ENCODE measurements around the gene DTX3L.

The DTX3L gene

DNA sequence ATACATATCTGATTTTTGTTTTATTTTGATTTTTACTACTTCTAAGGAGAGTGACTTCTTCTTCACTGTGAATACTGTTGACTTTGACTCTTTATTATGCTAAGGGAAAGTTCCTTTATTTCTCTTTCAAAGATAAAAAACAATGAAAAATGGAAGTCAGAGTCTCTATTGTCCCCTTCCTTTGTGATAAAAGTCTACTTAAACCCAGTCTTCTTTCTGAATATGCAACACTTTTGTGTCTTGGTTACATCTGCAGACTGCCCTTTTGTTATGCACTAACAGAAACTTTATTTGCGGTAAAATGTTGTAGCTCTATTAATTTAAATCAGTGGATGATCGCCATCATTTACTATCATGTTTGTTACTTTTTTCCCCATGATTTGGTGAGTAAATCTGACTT, 26.5 kb downstream of the DTX3L start:
- DNase-seq: no peak
- in situ Hi-C loops (cut with HindIII; ENCODE audit: low pct_ligation_motif_present, low pct_unique_long_range_greater_than_20kb, low sequenced_read_pairs): no loop called here

DNA sequence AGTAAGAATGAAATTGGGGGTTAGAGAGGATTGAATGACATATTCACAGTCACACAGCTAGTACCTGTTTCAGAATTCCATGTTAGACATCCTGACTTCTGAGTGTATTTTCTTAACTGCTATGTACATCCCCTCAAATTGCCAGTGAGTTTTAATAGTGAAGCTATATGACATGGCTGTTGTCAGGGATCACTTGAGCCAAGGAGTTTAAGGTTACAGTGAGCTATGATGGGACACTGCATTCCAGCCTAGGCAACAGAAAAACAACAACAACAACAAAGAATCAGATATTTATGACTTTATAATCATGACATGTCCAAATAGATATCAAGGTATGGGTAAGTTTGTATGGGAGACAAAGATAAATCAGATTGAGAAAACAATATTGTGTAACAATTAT, 29.9 kb downstream of the DTX3L start:
- DNase-seq: no peak
- in situ Hi-C loops (cut with HindIII; ENCODE audit: low pct_ligation_motif_present, low pct_unique_long_range_greater_than_20kb, low sequenced_read_pairs): no loop called here

DNA sequence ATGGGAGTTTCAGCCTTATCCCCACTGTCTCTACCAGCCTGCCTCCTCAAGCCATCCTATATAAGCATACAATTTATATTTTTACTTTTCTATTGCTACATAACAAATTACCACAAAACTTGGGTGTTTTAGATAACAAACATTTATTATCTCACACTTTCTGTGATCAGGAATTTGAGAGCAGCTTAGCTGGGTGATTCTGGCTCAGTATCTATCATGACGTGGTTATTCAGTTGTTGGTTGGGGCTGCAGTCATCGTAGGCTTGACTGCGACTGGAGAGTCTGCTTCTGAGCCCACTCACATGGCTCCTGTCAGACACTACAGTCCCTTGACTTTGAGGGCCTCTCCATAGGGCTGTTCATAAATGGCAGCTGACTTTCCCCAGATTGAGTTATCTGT, 34.0 kb downstream of the DTX3L start:
- no peak for DNase-seq
- in situ Hi-C loops (cut with HindIII; ENCODE audit: low pct_ligation_motif_present, low pct_unique_long_range_greater_than_20kb, low sequenced_read_pairs): no loop called here

DNA sequence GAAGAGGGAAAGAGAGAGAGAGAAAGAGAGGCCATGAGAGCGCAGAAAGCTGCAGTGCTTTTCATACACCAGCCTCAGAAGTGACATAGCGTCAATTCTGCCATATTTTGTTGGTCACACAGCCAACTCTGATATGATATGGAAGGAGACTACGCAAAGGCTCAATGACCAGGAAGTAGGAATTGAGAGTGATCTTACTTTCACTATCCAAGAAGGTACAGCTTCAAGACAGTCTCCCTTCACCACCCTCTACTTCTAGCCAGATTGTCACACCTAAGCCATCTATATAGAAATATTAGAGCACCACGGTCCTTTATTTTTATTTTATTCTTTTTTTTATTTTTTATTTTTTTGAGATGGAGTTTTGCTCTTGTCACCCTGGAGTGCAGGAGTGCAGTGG, 34.4 kb downstream of the DTX3L start:
- in situ Hi-C loops (cut with HindIII; ENCODE audit: low pct_ligation_motif_present, low pct_unique_long_range_greater_than_20kb, low sequenced_read_pairs): no loop called here
- DNase-seq: no peak

DNA sequence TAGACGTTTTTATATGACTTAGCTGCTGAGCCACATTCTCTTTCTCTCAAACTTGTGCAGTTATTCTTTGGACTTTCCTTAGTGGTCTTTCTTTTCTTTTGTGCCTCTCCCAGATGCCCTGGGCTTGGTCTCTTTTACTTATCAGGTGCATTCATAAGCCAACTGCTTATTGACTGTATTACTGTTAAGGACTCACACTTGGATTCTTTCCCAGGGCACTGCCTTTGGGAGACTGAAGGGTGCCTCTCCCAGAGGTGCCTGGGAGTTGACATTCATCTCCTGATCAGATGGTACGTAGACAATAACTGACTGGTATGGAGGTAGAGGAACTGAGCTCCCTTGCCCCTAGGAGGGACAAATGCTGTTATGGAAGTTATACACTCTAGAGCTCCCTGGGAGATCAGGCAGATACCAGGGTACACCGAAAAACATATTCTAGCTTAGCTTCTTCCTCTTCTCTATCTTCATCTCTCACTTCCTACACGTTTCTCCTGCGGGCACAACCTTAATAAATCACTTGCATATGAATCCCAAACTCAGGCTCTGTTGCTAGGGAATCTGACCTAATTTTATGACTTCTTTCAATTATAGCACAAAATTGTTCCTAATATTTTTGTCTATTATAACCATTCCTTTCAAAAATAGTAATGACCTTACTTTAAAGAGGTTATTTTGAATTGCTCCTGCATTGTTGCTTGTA, 38.0 kb downstream of the DTX3L start:
- in situ Hi-C loops (cut with HindIII; ENCODE audit: low pct_ligation_motif_present, low pct_unique_long_range_greater_than_20kb, low sequenced_read_pairs): no loop called here
- DNase-seq: no peak

DNA sequence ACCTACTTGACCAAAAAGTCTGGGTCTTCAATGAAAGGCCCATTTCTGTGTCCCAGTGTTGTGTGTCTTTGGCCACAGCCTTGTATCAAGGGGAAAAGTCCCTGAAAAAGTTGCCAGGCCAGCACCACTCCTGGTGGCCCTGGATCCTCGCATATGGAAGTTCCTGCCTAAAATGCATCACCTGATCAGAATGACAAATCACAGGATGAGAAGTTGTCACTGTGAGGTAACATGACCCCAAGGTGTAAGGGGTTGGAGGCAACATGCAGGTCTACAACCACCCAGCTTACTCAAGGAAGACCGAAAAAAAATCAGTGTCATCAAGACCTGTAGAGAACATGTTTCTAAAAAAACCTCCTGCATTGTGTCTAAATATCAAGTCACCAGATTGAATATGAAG, 38.9 kb downstream of the DTX3L start:
- no peak for DNase-seq
- in situ Hi-C loops (cut with HindIII; ENCODE audit: low pct_ligation_motif_present, low pct_unique_long_range_greater_than_20kb, low sequenced_read_pairs): no loop called here

DNA sequence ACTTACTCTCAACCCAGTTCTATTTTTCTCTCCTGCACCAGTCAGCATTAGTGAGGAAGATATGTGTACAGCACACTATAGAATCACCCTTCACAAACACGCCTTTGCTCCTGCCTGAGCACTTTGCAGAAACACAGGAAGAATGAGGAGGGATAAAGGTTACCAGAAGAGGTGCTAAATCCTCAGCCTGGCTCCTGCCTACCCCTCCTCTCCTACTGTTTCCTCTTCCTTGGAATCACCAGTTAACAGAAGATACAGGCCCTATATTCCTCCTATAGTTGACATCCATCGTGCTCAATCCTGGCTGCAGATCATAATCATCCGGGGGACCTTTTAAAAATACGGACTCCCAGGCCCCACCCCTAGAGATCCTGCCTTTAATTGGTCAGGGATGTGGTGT, 42.2 kb downstream of the DTX3L start:
- no peak for DNase-seq
- in situ Hi-C loops (cut with HindIII; ENCODE audit: low pct_ligation_motif_present, low pct_unique_long_range_greater_than_20kb, low sequenced_read_pairs): no loop called here

DNA sequence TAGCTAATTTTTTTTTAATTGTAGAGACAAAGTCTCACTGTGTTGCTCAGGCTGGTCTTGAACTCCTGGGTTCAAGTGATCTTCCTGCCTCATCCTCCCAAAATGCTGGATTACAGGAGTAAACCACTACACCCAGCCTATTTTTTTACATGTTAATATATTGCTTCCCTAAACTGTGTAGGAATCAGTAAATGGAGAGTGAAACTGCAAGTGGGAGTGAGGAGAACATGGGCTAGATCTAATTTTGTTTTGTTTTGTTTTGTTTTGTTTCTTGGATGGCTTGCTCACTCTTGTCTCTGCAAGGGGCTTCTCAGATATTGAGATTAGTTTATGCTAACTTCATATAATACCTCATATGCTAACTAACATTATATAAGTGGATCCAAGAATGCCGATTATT, 44.8 kb downstream of the DTX3L start:
- no peak for DNase-seq
- in situ Hi-C loops (cut with HindIII; ENCODE audit: low pct_ligation_motif_present, low pct_unique_long_range_greater_than_20kb, low sequenced_read_pairs): no loop called here

DNA sequence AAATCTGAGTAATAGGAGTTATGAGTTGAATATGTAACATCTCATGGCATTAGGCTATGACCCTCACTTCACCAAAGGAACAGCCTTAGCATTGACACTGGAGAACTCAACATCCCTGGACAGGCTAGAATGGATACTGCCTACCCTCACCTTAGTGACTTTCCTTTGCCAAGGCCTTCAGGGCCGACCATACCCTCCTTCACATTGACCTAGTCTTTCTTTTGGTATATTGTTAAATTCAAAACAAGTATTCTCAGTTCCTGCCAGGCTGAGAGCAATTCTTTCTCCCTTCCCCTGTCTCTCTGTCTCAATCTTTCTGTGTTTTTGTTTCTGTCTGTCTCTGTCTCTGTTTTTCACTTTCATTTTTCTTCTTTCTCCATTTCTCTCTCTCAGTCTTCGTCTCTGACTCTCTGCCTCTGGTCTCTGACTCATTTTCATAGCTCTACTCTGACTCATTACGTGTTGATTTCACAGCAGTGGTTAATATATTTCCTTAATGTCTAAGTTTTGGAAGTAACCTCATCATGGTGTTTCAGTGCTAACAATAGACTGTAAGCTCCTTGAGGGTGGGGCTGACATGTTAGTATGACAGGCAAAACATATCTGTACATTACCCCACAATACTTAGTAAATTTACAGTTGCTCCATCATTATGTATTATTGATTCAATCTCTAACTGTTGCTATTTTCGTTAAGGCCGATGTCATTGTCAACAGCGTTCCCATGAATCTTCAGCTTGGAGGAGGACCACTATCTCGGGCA, 45.8 kb downstream of the DTX3L start:
- peak; percentile 72 for DNase-seq
- in situ Hi-C loops (cut with HindIII; ENCODE audit: low pct_ligation_motif_present, low pct_unique_long_range_greater_than_20kb, low sequenced_read_pairs): no loop called here

DNA sequence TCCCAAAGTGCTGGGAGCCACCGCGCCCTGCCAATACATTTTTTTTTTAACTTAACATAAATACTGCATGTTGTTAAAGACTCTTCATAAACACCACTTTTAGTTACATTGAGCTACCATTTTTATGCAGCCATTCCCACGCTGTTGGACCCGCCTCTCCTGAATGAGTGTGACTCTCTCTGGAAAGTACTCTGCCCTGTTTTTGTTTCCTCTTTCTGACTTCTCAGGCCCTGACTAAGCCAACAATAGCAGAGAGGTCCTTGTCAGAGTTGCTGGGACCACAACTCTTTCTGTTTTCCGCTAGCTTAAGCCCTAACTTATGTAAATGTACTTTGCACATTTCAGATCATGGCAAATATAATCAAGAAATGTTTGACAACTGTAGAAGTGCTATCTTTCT, 48.6 kb downstream of the DTX3L start:
- in situ Hi-C loops (cut with HindIII; ENCODE audit: low pct_ligation_motif_present, low pct_unique_long_range_greater_than_20kb, low sequenced_read_pairs): no loop called here
- DNase-seq: no peak

DNA sequence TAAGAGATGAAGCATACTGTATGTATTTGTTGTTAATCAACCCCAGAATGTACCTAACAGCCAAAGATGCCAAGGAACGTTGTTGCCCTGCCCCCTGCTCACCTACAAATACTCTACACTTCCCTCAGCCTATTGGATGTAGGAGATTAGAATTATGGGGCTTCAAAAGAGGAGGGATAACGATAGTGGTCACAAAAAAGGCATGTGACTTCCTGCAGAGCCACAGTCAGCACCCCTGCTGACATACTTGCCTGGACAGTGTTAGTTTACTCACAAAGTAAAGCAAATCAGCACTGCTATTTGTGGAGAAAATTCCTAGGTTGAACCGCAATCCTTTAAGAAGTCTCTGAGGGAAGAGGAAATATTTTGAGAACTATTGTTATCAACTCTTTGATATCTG, 51.2 kb downstream of the DTX3L start:
- in situ Hi-C loops (cut with HindIII; ENCODE audit: low pct_ligation_motif_present, low pct_unique_long_range_greater_than_20kb, low sequenced_read_pairs): no loop called here
- no peak for DNase-seq

DNA sequence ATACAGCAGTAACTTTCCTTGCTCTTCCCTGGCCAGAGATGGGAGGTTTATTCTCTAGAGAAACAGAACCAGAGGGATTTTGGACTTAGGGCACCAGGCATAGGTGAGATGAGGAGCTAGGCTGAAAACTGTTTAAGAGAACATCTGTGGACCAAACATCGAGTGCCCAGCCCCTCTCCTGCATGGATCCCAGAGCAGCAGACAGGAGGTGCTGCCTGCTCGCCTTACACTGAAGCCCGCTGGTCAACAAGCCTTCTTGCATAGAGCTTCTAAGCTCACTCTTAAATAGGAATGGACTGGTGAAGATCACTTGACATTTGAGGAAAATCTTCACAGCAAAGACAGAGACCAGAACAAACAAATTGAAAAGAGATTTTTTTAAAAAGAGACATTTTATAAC, 54.5 kb downstream of the DTX3L start:
- no peak for DNase-seq
- in situ Hi-C loops (cut with HindIII; ENCODE audit: low pct_ligation_motif_present, low pct_unique_long_range_greater_than_20kb, low sequenced_read_pairs): no loop called here

DNA sequence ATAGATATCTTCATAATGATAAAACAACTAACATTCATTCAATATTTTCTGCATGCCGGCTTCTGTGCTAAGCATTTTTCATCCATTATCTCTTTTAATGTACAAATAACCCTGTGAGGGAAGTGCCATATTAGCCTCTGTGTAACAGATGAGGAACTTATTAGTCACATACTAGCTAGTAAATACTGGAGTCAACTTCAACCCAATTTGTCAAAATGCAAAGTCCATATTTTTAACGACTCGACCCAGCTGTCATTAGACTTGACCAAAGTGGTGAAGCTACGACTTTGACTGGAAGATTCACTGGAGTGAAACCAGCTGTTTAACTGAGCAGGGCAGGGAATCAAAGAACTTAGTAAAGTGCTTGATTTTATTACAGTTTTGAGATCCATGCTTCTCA, 54.9 kb downstream of the DTX3L start:
- DNase-seq: no peak
- in situ Hi-C loops (cut with HindIII; ENCODE audit: low pct_ligation_motif_present, low pct_unique_long_range_greater_than_20kb, low sequenced_read_pairs): no loop called here

DNA sequence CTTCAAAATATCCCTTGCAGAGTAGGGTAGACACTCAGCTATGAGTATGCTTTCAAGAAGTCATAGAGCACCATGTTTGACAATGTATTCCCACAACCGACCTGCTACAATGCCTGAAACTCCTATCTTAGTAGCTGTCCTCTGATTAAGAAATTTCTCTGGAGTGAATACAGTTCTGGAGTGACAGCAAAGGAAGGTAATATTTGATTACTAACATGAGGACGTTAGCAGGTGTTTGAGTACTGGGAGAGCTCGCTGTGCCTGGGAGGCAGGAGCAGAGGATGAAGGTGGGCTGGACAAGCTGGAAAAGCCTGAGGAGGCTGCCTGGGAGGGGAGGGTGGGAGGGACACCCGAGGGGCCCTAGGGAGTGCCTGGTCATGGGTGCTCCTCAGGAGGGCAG, 56.3 kb downstream of the DTX3L start:
- no peak for DNase-seq

DNA sequence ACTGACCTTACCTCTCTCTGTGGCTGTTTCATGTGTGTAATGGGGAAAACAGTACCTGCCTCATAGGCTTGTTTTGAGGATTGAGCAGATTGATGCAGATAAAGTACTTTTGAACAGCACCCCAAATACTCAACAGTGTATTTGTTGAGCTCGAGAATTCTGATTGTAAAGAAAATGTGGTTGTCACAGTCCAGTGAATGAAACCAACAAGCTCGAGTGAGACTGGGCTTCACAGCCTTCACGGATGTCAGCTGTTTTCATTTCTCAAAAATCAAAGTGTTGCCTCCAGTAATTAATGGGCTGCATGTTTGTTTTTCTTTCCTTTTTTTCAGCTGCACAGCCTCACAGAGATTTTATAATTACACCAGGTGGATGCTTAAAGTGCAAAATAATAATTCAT, 57.0 kb downstream of the DTX3L start:
- no peak for DNase-seq
- in situ Hi-C loops (cut with HindIII; ENCODE audit: low pct_ligation_motif_present, low pct_unique_long_range_greater_than_20kb, low sequenced_read_pairs): no loop called here

More for the DNA sequence above, 56.3 kb downstream of the DTX3L start:
- in situ Hi-C loops (cut with HindIII; ENCODE audit: low pct_ligation_motif_present, low pct_unique_long_range_greater_than_20kb, low sequenced_read_pairs): no loop called here

DNA sequence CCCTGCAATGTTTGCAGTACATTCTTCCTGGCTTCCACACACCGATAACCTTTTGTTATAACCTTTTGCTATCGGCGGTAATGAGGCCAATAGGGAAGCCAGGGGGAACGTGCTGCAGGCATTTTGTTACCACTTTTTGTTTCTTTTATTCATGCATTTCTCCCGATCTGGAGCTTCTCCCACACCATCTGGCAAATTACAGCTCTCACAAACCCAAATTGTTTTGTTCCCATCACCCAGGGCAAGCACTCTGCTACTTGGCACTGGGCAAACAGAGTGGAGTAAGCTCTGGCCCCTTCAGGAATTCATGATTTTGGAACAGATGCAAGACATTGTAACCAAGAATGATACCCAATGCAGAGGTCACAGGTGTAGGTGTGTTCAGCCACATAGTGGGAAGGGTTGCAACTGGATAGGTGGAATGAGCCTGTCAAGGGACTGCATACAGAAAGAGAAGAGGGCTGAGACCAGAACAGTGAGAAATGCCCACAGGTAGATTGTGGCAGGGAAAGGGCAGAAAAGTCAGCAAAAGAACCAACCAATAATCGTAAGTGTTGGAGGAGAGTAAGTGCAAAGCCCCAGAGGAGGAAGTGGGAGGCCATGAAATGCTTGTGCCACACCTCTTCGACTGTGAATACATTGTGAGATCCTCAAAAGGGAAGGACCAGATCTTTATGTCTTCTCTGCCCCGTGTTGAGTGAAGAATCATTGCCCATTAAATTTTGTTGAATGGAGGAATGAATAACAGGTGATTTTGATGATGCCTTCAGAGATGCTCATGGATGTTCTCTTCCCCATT, 59.1 kb downstream of the DTX3L start:
- in situ Hi-C loops (cut with HindIII; ENCODE audit: low pct_ligation_motif_present, low pct_unique_long_range_greater_than_20kb, low sequenced_read_pairs): no loop called here
- DNase-seq: no peak
